ENCODE measurements around the gene DNAJC5.
A peak's percentile ranks its signal among the peaks of the same experiment; 100 is the strongest.
"Not testable (repeated sequence)": the region's sequence is repeated elsewhere in the genome, so short reads cannot be mapped to it uniquely, and the experiment has no call there.

The DNAJC5 gene, protein sequence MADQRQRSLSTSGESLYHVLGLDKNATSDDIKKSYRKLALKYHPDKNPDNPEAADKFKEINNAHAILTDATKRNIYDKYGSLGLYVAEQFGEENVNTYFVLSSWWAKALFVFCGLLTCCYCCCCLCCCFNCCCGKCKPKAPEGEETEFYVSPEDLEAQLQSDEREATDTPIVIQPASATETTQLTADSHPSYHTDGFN

DNA sequence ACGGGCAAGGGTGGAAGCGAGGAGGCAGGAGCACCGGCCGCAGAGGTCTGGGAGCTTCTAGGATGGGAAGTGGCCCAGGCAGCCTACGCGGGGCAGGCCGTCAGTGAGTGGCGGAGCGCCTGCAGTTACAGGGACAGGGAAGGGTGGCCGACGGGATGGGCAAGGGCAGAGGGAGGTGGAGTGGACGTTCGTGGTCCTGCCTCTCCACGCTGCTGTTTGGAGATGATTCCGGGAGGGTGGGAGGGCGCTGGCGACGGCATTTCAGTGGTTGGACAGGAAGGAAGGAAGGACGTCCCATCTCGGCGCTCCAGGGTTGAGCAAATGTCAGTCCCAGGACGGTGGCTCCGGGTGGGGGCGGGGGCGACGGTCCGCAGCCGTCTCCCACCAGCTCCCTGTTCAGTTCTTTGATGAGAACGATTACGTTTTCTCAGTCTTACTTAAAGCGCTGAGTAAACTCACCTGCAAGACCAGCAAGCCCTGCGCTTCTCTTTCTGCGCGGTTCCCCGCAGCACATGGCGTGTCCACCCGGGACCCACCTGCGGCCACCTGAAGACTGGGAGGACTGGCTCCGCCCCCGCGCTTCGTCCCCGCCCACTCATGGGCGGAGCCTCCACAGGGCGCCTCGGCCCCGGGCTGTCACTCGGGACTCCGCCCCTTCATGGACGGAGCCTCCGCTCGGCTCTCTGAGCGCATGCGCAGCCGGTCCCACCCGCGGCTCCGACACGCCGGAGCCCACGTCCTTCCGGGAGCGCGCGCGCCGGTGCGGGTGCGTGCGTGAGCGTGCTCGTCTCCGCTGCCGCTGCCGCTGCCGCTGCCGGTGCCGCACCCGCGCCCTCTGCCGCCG lies at the start of gene DNAJC5:
DNAJC5 (plus strand) TSS at position 769 of the 844 bp plus-strand sequence. CDS start 33,220 bp downstream, outside the sequence.
- DNase-seq (ENCODE audit: low spot score), result peak; percentile 100

DNA sequence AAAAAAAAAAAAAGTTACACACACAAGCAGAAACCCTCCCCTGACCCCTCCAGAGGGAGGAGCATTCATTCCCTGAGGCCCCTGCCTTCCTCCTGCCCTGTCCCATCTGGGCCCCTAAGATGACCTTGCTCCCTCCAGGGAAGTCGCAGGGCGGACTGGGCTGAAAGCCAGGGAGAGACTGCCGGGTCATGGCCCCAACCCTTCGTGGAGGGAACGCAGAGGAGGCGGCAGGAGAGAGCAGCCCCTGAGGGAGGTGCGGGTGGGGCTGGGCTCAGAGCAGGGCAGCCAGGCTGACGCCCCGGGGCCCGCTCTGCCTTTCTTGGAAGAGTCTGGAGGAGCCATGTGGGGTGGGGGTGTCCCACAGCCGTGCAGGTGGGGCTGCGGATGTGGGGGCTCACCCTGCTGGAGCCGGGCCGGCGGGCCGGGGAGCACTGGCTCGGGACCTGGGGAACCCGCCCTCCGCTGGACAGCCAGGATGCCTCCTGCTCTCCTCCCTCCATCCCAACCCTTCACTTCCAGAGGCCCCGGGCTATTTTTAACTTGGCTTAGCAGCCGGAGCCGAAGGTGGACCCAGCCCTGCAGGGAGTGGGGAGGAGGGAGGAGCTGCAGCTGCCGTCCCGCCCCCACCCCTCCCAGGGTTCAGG lies 48.7 kb upstream of the DNAJC5 start:
- peak; percentile 52 for DNase-seq (ENCODE audit: low spot score)

DNA sequence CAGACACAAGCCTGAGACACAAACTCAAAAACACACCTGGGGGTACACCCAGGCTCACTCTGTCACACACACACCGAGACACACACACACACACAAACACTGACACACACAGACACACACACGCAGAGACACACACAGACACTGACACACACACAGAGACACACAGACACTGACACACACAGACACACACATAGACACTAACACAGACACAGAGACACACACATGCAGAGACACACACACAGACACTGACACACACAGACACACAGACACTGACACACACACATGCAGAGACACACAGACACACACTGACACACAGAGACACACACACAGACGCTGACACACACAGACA lies 48.1 kb upstream of the DNAJC5 start:
- no peak for DNase-seq (ENCODE audit: low spot score)

DNA sequence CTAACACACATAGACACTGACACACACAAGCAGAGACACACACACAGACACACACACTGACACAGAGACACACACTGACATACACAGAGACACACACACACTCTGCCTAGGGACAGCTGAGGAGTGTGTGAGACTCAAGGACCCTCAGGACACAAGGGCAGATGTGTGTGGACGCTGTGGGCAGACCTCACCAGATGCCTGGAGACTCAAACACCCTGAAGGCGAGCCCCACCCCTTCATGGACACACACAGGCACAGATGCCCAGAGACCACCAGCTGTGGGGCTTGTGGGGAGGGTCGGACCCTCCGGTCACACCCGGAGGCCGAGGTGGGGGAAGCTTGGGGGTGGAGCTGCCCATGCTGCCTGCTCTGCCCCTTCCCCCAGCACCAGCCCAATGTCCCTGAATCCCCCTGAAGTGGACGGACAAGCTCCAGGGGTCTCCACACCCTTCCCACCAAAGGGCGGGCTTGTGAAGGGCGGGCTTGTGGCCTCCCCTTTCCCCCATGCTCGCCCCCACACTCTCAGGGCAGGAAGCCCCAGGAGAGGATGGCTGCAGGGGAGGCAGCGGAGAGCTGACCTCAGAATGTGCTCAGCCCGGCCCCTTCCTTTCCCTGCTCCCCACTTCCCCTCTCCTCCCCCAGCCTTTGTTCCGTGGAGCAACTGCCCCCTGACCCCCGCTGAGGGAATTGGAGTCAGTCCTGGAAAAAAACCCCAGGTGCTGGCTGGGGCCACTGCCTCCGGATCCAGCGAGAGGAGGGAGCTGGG lies 47.5 kb upstream of the DNAJC5 start:
- no peak for DNase-seq (ENCODE audit: low spot score)

DNA sequence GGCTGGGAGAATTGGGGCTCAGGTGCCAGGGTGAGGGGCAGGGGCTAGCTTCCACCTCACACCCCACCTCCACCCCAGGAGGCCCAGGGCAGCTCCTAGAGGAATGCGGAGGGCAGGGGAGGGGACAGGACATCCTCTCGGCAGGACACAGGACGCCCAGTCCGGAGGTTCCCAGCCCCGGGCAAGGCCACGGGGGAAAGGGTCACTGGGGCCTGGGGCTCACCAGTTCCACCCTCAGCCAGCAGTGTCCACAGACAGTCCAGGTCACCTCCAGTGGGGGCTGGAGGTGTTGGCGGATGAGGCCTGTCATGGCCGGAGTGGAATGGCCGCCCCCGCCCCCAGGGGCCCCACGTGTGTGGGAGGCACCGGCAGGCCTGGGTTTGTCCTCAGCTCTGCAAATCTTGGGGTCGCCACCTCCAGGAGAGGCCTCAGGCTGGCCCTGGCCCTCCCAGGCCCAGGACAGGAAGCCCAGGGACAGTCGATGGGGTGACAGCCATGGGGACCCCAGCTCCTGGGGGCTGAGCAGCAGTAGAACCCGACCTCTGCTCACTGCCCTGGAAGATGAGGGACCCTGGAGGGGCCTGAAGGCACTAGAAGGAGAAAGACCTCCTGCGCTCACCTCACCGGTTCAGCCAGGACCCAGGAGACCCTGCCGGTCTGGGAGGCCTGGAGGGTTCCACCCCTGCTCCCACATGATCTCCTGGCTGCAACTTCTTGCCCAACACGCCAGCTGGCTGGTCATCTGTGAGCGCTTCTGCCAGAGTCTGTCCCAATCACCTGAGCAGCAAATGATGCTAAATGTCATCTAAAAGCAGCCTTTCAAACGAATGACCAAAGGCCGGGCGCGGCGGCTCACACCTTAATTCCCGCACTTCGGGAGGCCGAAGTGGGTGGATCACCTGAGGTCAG lies 46.7 kb upstream of the DNAJC5 start:
- DNase-seq (ENCODE audit: low spot score), result no peak

DNA sequence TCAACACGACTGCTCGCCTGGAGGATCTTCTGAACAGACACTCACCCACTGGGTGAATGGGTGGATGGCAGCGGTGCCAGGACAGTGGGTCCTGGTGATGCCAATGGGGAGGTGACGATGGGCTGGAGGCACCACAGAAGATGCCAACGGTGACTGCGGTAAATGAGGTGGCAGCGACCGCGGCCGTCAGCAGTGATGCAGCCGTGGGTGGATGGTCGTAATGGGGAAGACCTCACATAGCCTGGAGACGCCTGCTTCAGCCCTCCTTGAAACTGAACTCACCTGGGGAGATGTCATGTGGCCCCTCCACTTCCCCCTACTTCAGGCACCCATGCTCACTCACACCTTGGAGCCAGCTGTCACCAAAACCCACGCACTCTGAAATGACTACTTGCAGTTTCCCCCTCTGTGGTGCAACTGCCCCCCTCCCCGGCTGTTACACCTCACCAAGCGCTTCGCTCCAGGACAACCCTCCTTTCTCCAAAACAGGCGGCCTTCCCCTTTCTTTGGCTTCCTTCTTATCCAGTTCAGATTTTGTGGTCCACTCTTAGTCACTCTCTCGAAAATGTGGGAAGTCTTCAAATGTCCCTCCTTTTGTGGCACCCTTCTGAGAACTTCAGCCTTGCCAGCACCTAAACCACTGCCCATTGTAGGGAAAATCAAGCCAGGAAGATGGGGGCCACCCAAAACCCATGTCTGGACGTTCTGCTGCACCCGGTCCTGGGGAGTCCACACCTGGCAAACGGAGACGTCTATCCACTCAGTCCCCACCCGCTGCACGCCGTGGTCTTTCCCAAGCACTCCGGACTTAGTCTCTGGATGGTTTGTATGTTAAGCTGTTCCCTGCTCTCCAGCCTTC lies 44.0 kb upstream of the DNAJC5 start:
- no peak for DNase-seq (ENCODE audit: low spot score)

DNA sequence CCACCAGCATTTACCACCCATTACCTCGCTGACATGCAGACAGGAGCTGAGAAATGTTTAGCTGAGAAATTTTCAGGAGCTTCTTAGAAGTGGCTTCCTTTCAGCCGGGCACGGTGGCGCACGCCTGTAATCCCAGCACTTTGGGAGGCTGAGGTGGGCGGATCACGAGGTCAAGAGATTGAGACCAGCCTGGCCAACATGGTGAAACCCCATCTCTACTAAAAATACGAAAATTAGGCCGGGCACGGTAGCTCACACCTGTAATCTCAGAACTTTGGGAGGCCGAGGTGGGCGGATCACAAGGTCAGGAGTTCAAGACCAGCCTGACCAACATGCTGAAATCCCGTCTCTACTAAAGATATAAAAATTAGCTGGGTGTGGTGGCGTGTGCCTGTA lies 43.4 kb upstream of the DNAJC5 start:
- not testable (repeated sequence) for DNase-seq (ENCODE audit: low spot score)

DNA sequence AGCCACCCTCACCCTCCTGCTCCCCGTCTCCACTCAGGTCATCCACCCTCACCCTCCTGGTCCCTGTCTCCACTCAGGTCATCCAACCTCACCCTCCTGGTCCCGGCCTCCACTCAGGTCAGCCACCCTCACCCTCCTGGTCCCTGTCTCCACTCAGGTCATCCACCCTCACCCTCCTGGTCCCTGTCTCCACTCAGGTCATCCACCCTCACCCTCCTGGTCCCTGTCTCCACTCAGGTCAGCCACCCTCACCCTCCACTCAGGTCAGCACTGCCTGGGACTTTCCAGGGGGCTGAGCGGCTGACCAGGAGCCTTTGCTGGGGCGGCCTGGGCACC lies 41.2 kb upstream of the DNAJC5 start:
- DNase-seq (ENCODE audit: low spot score), result not testable (repeated sequence)

DNA sequence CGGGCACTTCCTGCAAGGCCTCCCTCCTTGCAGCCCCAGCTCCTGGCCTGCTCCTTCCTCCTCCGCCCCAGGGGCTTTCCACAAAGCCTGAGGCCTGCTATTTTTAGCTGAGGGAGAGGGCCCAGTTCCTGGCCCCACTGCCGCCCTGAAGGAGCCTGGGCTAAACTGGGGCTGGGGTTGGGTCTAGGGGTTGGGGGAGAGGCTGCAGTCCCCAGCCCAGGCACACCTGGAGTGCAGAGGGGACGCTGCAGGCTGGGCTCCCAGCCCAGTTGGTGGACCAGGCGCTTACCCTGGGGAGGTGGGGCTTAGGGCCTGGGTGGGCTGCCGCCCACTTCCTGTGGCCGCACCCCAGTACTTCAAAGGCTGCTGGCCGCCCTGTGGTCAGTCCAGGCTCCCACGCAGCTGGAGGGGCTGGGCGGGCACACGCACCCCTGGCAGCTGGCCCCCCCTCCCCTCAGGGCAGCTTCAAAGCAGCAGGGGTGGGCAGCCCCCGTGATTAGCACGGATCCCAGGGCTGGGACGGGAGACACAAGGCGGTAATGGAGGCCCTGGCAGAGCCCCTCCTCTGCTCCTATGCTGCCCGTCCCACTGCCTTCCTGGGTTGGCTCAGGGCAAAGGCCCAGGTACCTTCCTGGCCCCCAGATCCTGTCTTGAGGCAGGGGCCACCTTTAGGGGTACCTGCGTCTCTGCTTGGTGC lies 40.7 kb upstream of the DNAJC5 start:
- no peak for DNase-seq (ENCODE audit: low spot score)

DNA sequence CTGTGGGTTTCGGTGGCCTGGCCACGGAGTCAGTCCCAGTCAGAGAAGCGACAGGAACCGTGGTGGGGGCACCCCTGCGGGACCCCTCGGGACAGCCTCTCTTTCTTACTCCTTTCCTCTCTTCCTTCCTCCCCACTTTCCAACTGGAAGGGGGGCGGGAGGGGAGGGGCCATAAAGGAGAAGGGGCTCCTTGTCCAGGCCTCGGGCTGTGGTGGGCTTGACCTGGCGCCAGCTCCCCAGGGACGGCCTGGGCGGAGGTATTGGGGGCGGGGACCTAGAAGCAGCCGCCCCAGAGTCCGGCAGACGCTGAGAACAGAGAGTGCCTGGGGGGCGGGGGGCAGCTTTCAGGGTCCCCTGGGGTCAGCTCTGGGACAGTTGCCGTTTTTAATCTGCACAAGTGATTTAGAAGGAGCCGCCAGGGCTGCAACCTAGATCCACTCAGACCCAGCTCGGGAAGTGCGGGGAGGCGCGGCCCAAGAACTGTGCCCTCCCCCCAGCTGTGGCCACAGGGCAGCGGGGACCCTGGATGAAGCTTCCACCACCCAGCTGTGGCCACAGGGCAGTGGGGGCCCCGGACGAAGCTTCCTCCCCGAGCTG lies 40.1 kb upstream of the DNAJC5 start:
- DNase-seq (ENCODE audit: low spot score), result no peak

DNA sequence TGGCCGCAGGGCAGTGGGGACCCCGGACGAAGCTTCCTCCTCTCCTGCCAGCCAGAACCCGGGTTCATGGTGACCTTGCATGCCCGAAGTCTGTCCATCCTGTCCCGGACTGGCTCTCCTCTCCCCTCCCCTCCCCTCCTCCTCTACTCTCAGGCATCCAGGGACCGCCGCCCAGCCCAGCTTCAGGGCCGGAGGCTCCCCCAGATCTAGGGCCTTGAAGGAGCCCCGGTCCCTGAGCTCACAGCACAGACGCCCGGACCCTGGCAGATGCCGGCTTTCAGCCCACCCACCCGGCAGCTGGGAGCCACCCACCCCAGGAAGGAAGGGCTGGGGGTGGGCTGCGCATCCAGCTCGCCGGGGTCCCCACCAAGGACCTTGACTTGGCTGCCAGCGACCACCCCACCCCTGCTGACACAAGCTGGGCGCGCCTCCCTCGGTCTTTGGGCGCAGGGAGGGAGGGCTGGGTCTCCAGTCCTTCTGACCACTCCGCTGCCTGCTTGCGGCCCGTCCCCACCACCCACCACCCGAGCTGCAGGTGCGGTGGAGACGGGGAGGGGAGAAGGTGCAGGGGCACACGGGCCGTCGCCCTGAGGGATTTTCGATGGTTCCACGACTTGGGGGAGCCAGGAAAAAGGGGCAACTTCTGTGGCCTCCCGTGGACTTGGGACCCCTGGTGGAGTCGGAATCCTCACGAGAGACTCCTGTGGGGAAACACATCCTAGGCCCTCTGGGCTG lies 39.4 kb upstream of the DNAJC5 start:
- no peak for DNase-seq (ENCODE audit: low spot score)

DNA sequence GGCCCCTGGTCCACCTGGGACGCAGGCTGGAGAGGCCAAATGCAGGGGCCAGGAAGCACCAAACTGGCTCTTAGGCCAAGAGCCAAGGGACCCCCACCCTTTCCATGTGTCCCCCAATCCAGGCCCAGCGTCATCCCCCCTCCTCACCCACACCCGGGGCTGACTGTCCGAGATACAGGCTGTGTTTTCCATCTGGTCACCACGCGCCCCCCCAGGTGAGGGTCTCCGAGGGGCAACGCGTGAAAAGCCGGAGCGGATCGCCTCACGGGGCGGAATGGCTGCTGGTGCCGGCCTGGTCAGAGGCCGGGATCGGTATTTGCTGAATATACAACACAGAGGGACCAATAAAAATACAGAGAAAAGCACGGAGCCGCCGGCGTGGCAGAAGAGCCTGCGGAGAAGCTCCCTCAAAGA lies 38.8 kb upstream of the DNAJC5 start:
- no peak for DNase-seq (ENCODE audit: low spot score)

DNA sequence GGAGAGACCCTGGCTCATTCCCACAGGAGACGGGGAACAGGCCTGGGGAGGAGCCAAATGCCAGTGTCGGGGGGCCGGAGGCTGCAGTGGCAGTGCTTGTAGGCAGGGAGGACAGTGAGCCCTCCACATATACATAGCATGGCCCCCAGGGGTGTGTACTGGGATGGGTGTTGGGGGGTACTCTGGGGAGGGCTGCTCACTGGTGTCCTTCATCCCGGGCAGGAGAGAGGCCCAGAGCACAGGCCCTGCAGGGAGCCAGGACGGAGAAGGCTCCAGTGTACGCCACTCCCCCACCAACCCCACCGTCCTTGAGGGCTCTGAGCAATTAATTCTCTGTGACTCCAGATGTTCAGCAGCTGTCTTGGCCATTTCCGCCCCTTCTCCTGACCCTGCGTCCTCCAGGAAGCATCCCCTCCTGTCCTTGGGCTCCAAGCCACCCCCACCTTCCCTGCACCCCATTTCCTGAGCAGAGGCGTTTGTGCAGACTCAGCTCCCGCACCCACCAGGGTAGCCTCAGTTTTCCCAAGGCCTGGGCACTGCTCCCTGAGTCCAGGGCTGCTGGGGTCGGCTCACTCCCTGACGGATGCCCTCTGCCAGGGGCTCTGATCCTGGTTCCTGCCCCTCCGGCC lies 37.0 kb upstream of the DNAJC5 start:
- no peak for DNase-seq (ENCODE audit: low spot score)

DNA sequence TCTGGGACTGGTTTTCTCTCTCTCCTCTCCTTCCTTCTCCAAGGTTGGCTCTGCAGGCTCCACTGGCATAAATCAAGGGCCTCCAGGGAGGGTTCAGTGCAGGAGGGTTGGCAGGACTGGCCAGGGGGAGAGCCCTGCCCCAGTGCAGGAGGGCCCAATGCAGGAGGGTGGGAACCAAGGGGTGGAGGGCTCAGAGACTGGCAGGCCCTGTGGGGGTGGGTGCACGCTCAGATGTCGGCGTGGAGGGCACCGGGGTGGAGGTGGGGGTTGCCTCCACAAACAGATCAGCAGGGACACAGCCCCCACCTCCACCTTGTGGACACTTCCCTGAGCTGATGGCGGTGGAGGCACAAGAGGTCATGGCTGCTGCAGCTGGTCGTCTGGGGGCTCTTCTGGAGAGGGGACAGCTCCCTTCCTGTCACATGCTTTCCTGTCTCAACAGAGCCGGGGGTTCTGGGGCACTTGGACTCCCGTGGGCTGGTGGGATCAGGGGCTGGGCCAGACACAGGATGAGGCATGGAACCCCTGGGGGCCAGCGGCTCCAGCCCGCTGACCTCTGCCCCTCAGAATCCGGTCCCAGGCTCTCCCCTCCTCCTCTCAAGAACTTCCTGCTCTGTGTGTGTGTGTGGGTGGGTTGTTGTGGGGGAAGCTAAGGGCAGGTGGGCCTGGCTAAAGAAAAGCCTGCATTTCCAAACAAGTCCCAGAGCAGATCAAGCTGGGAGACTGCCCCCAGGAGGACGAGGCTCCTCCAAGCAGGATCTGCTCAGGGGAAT lies 36.3 kb upstream of the DNAJC5 start:
- DNase-seq (ENCODE audit: low spot score), result no peak

DNA sequence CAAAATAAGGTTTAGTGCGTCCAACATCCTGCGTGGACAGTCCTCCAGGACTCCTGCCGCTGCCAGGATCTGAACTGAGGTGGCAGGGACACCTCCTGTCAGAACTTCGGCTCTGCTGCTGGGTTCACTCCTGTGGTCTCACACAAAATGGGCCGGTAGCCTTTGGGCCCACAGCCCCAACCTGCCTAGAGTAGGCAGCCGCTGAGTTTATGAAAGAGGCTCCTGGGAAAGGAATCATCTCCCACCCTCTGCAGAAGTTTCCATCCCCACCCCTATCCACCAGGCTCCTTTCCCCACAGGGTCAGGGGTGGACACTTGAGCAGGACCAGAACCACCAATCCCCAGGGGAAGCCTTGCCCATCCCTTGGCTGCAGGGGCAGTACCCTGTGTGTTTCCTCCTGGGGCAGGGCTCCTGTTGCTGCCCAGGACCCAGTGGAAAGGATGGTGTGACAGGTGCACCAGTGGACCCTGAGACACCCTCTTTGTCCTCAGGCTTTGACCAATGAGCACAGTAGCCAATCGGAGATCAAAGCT lies 35.7 kb upstream of the DNAJC5 start:
- no peak for DNase-seq (ENCODE audit: low spot score)

DNA sequence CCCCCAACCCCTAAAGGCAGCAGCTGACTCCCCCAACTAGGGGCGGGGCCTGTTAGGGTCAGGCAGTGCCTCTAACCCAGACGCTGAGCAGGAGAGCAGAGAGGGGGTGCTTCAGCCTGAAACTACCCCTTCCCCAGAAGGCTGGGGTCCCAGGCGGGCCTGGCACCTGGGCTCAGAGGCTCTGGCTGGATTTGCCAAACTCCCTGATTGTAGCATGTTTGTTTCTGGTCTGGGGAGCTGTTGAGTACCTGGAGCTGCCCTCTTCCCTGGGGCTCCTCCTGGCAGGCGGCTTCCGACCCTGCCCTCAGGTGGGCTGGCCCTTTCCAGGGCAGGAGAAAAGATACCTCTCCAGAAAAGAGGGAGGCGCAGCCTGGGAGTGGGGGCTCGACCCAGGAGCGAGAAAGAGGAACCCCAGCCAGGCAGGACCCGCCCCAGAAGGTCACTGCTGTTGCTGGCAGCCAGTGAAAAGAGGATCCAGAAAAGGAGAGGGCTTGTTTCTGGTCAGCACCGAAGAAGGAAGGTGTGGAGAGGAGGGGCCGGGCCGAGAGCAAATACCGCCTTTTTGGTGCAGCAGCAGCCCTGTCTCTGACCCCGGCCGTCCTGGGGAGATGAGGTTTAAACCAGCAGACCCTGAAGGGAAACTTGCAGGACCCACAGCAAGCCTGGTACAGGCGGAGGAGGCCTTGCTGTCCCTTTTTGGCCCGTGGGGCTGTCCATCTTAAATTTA lies 34.4 kb upstream of the DNAJC5 start:
- DNase-seq (ENCODE audit: low spot score), result no peak
